HCT116 (cell line): ENCODE measurements around the gene NEO1. TPM values are rescaled to one million over a fixed set of nuclear protein-coding genes. Genes with fewer than 3 reads are reported as not detected.

ENCODE experiments used
- ATAC-seq: fragments of 200-7000 bp; cut with Tn5 transposase; 2 replicates; pipeline ENCODE4 v1.9.1; 2020; ENCODE audit warnings: mild to moderate bottlenecking, moderate library complexity
- BruUV-seq: library from RNA; stranded (reverse); fragments of 400-500 nt; replicated peaks from 2 replicates; lab custom pipeline; 2021; lab: Mats Ljungman, UMichigan
- CTCF ChIA-PET: fragments of 300-600 bp; sonication (Branson Sonifier 250); formaldehyde crosslinking; loops from one replicate; lab custom pipeline; 2021; ENCODE audit warnings: antibody characterized with exemption; lab: Charles Lee
- POLR2A ChIA-PET: fragments of 300-600, 350-600 bp; sonication (Branson Sonifier 250); formaldehyde crosslinking; loops from one replicate; lab custom pipeline; 2021; ENCODE audit warnings: antibody characterized with exemption; lab: Charles Lee
- RAD21 ChIA-PET, 2 experiments: fragments of 300-600 bp; sonication (Branson Sonifier 250); formaldehyde crosslinking; loops; one replicate each; lab custom pipeline; 2023; ENCODE audit warnings: low total read pairs in 2 of 2; ENCODE audit not compliant: uncharacterized antibody in 2 of 2, unreplicated experiment in 2 of 2, low non-redundant PET in 1 of 2; lab: Charles Lee
- DNase-seq: peaks from one replicate; pipeline ENCODE4 v3.0.0-alpha.2; 2010; ENCODE audit warnings: low read depth, low spot score
- H2AFZ ChIP-seq: fragments of 200-600 bp; shearing (Covaris generic), sonication (generic); 2 replicates; pipeline ENCODE4 v1.6.1; 2017; ENCODE audit warnings: low read depth, mixed run types, mixed read lengths, antibody characterized with exemption, low read length; ENCODE audit not compliant: poor library complexity, severe bottlenecking
- H3K27ac ChIP-seq: 2 replicates; pipeline ENCODE4 v1.5.1; 2012; ENCODE audit warnings: low read depth, low read length
- H3K27me3 ChIP-seq: fragments of 200-600 bp; sonication (generic); 2 replicates; pipeline ENCODE4 v1.6.1; 2016; ENCODE audit warnings: mixed run types, low read length, mixed read lengths; ENCODE audit not compliant: insufficient read depth
- H3K36me3 ChIP-seq, 2 experiments: fragments of 200-500 bp in 1 of 2; fragments of 200-600 bp in 1 of 2; sonication (Bioruptor generic) in 1 of 2; sonication (generic) in 1 of 2; 2 replicates each; pipeline versions ENCODE4 v1.5.1 to v1.6.1; 2014 to 2016; ENCODE audit warnings: low read length in 2 of 2, inconsistent platforms in 1 of 2, mixed read lengths in 1 of 2, mixed run types in 1 of 2; ENCODE audit not compliant: insufficient read depth in 2 of 2, control insufficient read depth in 1 of 2
- H3K4me1 ChIP-seq, 2 experiments: fragments of 200-600 bp in 1 of 2; sonication (generic) in 1 of 2; 2 replicates each; pipeline versions ENCODE4 v1.5.1 to v1.6.1; 2012 to 2017; ENCODE audit warnings: low read length in 2 of 2, inconsistent platforms in 1 of 2, mild to moderate bottlenecking in 1 of 2, mixed read lengths in 1 of 2, mixed run types in 1 of 2, moderate library complexity in 1 of 2; ENCODE audit not compliant: insufficient read depth in 2 of 2, control insufficient read depth in 1 of 2
- H3K4me2 ChIP-seq: fragments of 200-600 bp; sonication (generic); 2 replicates; pipeline ENCODE4 v1.6.1; 2017; ENCODE audit warnings: mixed run types, low read length, mixed read lengths
- H3K4me3 ChIP-seq, 2 experiments: fragments of 200-600 bp in 1 of 2; sonication (generic) in 1 of 2; replicated peaks in 1 of 2; 2 replicates each; pipeline ENCODE4 v1.5.1; 2011 to 2016; ENCODE audit warnings: low read length in 2 of 2, control low read depth in 1 of 2, low read depth in 1 of 2, mild to moderate bottlenecking in 1 of 2, mixed read lengths in 1 of 2, mixed run types in 1 of 2
- H3K79me2 ChIP-seq: fragments of 200-600 bp; sonication (generic); 2 replicates; pipeline ENCODE4 v1.6.1; 2017; ENCODE audit warnings: mild to moderate bottlenecking, mixed run types, low read length, moderate library complexity, mixed read lengths; ENCODE audit not compliant: insufficient read depth
- H3K9ac ChIP-seq: fragments of 200-600 bp; sonication (generic); 2 replicates; pipeline ENCODE4 v1.6.1; 2016; ENCODE audit warnings: low read length, mixed read lengths
- H3K9me2 ChIP-seq: fragments of 200-600 bp; sonication (generic), shearing (Covaris generic); 2 replicates; pipeline ENCODE4 v1.6.1; 2017; ENCODE audit warnings: mixed run types, mild to moderate bottlenecking, moderate library complexity; ENCODE audit not compliant: insufficient read depth
- H3K9me3 ChIP-seq, 2 experiments: fragments of 200-500 bp in 1 of 2; fragments of 200-600 bp in 1 of 2; sonication (Bioruptor generic) in 1 of 2; sonication (generic) in 1 of 2; 2 replicates each; pipeline ENCODE4 v1.6.1; 2014 to 2017; ENCODE audit warnings: low read length in 2 of 2, mixed read lengths in 2 of 2, inconsistent platforms in 1 of 2, low read depth in 1 of 2, mild to moderate bottlenecking in 1 of 2, mixed run types in 1 of 2, moderate library complexity in 1 of 2; ENCODE audit not compliant: control insufficient read depth in 1 of 2, insufficient read depth in 1 of 2
- H4K20me1 ChIP-seq: fragments of 200-600 bp; sonication (generic), shearing (Covaris generic); 2 replicates; pipeline ENCODE4 v1.6.1; 2017; ENCODE audit warnings: mixed run types, mild to moderate bottlenecking, moderate library complexity; ENCODE audit not compliant: insufficient read depth
- CBX3 ChIP-seq: IDR thresholded peaks from 2 replicates; pipeline ENCODE4 v1.6.1; 2012; ENCODE audit warnings: low read depth
- CEBPB ChIP-seq: IDR thresholded peaks from 2 replicates; pipeline ENCODE4 v1.6.1; 2012; ENCODE audit warnings: low read depth
- EGR1 ChIP-seq: IDR thresholded peaks from 2 replicates; pipeline ENCODE4 v1.6.1; 2012; ENCODE audit warnings: low read depth
- ELF1 ChIP-seq: IDR thresholded peaks from 2 replicates; pipeline ENCODE4 v1.6.1; 2012; ENCODE audit warnings: low read depth, borderline replicate concordance
- EZH2 ChIP-seq: fragments of 200-600 bp; sonication (generic); IDR thresholded peaks from 2 replicates; pipeline ENCODE4 v1.6.1; 2017; ENCODE audit warnings: antibody characterized with exemption, mixed run types
- POLR2A ChIP-seq: IDR thresholded peaks from 2 replicates; pipeline ENCODE4 v1.7.0; 2011; ENCODE audit warnings: borderline replicate concordance; ENCODE audit not compliant: insufficient read depth, insufficient read length; ENCODE audit errors: extremely low read depth
- POLR2AphosphoS5 ChIP-seq: IDR thresholded peaks from 2 replicates; pipeline ENCODE4 v1.6.1; 2011; ENCODE audit warnings: mild to moderate bottlenecking, low read depth, low read length, moderate library complexity
- SIN3A ChIP-seq: IDR thresholded peaks from 2 replicates; pipeline ENCODE4 v1.6.1; 2012; ENCODE audit warnings: low read depth
- SP1 ChIP-seq: IDR thresholded peaks from 2 replicates; pipeline ENCODE4 v1.6.1; 2012; ENCODE audit warnings: low read depth
- SRF ChIP-seq: IDR thresholded peaks from 2 replicates; pipeline ENCODE4 v1.6.1; 2012; ENCODE audit warnings: low read depth
- TCF7L2 ChIP-seq: IDR thresholded peaks from 2 replicates; pipeline ENCODE4 v1.7.0; 2011; ENCODE audit warnings: borderline replicate concordance, inconsistent platforms; ENCODE audit not compliant: insufficient read depth, insufficient read length; ENCODE audit errors: extremely low read depth
- YY1 ChIP-seq: IDR thresholded peaks from 2 replicates; pipeline ENCODE4 v1.6.1; 2011; ENCODE audit warnings: low read length, low read depth, moderate library complexity, mild to moderate bottlenecking; ENCODE audit not compliant: insufficient replicate concordance; ENCODE audit errors: extremely low read depth
- ZNF274 ChIP-seq: fragments of 200-500 bp; sonication (Bioruptor generic); IDR thresholded peaks from 2 replicates; pipeline ENCODE4 v1.6.1; 2014; ENCODE audit warnings: mild to moderate bottlenecking, low read depth, low read length, inconsistent platforms
- intact Hi-C: fragments of 100-400 bp; cut with micrococcal nuclease; formaldehyde crosslinking; loops from 2 replicates; pipeline ENCODE4 v1.10.0; 2022
- total RNA-seq: library from RNA; stranded (reverse); gene quantifications from one replicate; pipeline ENCODE4 v1.2.1, GENCODE V29; 2021; ENCODE audit not compliant: unreplicated experiment
- TF ChIP-seq, protein P1 (sequence below), 3 experiments: fragments of 200-600 bp in 1 of 3; sonication (generic) in 1 of 3; IDR thresholded peaks in 2 of 3; conservative IDR thresholded peaks in 1 of 3; 2 replicates each; pipeline ENCODE4 v1.5.1; 2012 to 2017; ENCODE audit warnings: low read depth in 2 of 3, low read length in 2 of 3, antibody characterized with exemption in 1 of 3, borderline replicate concordance in 1 of 3, control low read depth in 1 of 3, mild to moderate bottlenecking in 1 of 3, mixed read lengths in 1 of 3, mixed run types in 1 of 3, moderate library complexity in 1 of 3; ENCODE audit not compliant: insufficient read depth in 1 of 3
- TF ChIP-seq, protein P2 (sequence below): IDR thresholded peaks from 2 replicates; pipeline ENCODE4 v1.6.1; 2012
- TF ChIP-seq, protein P3 (sequence below): IDR thresholded peaks from 2 replicates; pipeline ENCODE4 v1.6.1; 2011; ENCODE audit warnings: mild to moderate bottlenecking, low read length, moderate library complexity; ENCODE audit not compliant: insufficient replicate concordance; ENCODE audit errors: extremely low read depth
- TF ChIP-seq, protein P4 (sequence below): IDR thresholded peaks from 2 replicates; pipeline ENCODE4 v1.6.1; 2012; ENCODE audit warnings: low read depth

The NEO1 gene
- total RNA-seq, 1 experiment from 2014 or later = 30.0 TPM

DNA sequence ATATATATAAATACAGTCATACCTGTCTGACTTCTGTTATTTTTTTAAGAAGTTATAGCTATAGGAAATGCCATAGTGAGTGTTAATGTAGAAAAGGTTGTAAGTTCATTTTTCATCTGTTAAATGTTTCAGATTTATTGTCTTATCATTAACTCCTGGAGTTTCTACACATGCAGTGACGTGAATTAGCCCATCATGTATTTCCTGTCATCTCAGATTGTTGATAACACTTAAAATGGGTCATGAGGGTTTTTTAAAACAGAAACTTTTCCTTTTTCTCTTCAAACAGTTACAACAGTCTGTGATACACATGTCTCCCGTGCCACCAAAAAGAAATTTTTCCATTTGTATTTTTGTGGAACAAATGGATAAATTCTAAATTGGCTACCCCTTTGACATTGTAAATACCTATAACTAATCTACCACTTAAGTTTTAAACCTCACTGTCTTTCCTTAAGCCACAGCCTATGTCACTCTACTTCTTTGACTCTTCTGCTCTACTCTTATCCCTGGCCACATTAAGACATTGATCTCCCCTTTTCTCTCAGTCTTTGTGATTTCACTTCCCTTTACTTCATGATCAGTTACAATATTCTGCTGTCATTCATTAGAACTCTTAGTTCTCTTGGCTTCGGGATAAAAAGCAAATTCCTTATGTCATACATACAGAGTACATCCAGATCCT lies 89.1 kb downstream of the NEO1 start:
- CTCF ChIA-PET = interaction anchor here (1.0 kb wide), 1 partner anchor 15 kb away, joined by 3 read pairs; no protein-coding TSS in a partner anchor
- Histone ChIP-seq H3K36me3 (no peaks in the 10 kb centered on the region), H3K4me1 (no peaks in the 10 kb centered on the region), H3K4me2 (no peak overlapping the region), H3K79me2 (no peaks in the 10 kb centered on the region), H3K9ac (no peak overlapping the region), H3K27me3 (no peaks in the 10 kb centered on the region), H3K9me3 (no peaks in the 10 kb centered on the region), H4K20me1 (no peaks in the 10 kb centered on the region), H3K9me2 (no peaks in the 10 kb centered on the region), H2AFZ (no peak overlapping the region), H3K4me3 (no peak overlapping the region), H3K27ac (no peak overlapping the region)
- no peak for TF ChIP-seq SRF
- no peak for TF ChIP-seq POLR2A
- no peak for TF ChIP-seq YY1
- no peak for TF ChIP-seq ZNF274
- no peak for TF ChIP-seq TCF7L2
- TF ChIP-seq, protein P1, sequence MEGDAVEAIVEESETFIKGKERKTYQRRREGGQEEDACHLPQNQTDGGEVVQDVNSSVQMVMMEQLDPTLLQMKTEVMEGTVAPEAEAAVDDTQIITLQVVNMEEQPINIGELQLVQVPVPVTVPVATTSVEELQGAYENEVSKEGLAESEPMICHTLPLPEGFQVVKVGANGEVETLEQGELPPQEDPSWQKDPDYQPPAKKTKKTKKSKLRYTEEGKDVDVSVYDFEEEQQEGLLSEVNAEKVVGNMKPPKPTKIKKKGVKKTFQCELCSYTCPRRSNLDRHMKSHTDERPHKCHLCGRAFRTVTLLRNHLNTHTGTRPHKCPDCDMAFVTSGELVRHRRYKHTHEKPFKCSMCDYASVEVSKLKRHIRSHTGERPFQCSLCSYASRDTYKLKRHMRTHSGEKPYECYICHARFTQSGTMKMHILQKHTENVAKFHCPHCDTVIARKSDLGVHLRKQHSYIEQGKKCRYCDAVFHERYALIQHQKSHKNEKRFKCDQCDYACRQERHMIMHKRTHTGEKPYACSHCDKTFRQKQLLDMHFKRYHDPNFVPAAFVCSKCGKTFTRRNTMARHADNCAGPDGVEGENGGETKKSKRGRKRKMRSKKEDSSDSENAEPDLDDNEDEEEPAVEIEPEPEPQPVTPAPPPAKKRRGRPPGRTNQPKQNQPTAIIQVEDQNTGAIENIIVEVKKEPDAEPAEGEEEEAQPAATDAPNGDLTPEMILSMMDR (IDR thresholded peaks at IDR 0.05 in 2 of 3, conservative IDR thresholded peaks at IDR 0.05 in 1 of 3; ENCODE audit: borderline replicate concordance in 1 of 3, insufficient read depth in 1 of 3, low read depth in 2 of 3, low read length in 2 of 3) = no peak
- TF ChIP-seq, protein P2, sequence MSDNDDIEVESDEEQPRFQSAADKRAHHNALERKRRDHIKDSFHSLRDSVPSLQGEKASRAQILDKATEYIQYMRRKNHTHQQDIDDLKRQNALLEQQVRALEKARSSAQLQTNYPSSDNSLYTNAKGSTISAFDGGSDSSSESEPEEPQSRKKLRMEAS = no peak
- no peak for TF ChIP-seq EGR1
- no peak for TF ChIP-seq CBX3
- TF ChIP-seq EZH2 = no peak
- TF ChIP-seq CEBPB = no peak
- TF ChIP-seq, protein P3, sequence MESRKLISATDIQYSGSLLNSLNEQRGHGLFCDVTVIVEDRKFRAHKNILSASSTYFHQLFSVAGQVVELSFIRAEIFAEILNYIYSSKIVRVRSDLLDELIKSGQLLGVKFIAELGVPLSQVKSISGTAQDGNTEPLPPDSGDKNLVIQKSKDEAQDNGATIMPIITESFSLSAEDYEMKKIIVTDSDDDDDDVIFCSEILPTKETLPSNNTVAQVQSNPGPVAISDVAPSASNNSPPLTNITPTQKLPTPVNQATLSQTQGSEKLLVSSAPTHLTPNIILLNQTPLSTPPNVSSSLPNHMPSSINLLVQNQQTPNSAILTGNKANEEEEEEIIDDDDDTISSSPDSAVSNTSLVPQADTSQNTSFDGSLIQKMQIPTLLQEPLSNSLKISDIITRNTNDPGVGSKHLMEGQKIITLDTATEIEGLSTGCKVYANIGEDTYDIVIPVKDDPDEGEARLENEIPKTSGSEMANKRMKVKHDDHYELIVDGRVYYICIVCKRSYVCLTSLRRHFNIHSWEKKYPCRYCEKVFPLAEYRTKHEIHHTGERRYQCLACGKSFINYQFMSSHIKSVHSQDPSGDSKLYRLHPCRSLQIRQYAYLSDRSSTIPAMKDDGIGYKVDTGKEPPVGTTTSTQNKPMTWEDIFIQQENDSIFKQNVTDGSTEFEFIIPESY = no peak
- no peak for TF ChIP-seq POLR2AphosphoS5
- TF ChIP-seq, protein P4, sequence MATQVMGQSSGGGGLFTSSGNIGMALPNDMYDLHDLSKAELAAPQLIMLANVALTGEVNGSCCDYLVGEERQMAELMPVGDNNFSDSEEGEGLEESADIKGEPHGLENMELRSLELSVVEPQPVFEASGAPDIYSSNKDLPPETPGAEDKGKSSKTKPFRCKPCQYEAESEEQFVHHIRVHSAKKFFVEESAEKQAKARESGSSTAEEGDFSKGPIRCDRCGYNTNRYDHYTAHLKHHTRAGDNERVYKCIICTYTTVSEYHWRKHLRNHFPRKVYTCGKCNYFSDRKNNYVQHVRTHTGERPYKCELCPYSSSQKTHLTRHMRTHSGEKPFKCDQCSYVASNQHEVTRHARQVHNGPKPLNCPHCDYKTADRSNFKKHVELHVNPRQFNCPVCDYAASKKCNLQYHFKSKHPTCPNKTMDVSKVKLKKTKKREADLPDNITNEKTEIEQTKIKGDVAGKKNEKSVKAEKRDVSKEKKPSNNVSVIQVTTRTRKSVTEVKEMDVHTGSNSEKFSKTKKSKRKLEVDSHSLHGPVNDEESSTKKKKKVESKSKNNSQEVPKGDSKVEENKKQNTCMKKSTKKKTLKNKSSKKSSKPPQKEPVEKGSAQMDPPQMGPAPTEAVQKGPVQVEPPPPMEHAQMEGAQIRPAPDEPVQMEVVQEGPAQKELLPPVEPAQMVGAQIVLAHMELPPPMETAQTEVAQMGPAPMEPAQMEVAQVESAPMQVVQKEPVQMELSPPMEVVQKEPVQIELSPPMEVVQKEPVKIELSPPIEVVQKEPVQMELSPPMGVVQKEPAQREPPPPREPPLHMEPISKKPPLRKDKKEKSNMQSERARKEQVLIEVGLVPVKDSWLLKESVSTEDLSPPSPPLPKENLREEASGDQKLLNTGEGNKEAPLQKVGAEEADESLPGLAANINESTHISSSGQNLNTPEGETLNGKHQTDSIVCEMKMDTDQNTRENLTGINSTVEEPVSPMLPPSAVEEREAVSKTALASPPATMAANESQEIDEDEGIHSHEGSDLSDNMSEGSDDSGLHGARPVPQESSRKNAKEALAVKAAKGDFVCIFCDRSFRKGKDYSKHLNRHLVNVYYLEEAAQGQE = no peak
- TF ChIP-seq SP1 = no peak
- TF ChIP-seq ELF1 = no peak
- no peak for TF ChIP-seq SIN3A
- no TSS peak for BruUV-seq
- RAD21 ChIA-PET = no interaction called here
- POLR2A ChIA-PET = no interaction called here
- intact Hi-C loops = no loop called here
- no peak for DNase-seq
- no peak for ATAC-seq
